Smooth muscle cell of the brain vasculature (primary cell): ENCODE data around the gene TPD52L1.

Experiments
- DNase-seq: peaks from one replicate; pipeline ENCODE4 v3.0.0-alpha.2; 2012; ENCODE audit warnings: low read depth, low spot score

TPD52L1 gene

GRCh38 chr6:125175466-125176048, 22.0 kb downstream of the TPD52L1 start:
- no peak for DNase-seq

DNA sequence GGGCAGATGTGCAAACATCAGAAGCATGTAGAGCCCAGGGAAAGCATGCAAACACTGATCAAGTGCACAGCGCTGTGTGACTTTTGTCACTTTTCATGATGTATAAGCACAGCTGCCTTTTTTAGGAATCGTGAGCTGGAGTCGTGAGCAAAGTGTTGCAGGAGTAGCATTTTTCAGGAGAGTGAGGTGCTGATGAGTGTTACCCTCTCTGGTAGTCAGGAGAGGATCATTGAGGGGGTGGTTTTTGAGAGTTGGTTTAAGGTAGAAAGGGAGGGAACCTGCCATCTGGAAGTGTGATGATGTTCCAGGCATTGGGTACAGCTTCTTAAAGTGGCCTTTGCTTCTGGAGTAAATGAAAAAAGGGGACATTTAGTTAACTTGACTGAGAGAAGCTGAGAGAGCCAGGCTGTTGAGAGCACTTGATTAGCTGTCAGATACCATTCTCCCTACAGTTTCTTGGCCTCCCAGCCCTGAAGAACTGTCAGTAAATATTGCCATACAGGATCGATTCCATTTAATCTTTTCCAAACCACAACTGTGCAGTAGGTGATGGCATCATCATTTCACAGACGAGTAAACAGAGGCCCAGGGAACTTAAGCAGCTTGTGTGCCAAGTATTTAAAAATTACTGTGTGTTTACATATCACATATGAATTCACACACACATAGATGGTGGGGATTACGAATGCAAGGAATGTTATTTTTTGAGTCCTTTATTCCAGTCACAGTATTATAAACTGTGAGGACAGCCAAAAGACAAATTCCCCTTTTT, 28.9 kb downstream of the TPD52L1 start:
- no peak for DNase-seq

DNA sequence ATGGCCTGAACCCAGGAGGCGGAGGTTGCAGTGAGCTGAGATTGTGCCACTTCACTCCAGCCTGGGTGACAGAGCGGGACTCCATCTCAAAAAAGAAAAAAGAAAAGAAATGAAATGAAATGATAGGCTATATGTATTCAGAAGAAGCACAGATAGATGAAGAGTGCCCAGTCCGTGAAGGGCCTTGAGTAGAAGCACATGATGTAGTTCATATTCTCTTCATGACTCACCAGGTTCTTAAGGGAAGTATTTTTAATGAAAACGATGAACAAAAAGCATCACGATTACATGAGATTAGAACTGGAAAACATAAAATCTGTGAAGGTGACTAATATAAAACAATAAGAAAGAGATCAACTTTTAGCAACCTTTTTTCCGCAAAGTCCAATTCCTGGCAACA, 29.8 kb downstream of the TPD52L1 start:
- no peak for DNase-seq

GRCh38 chr6:125188037-125188436, 34.5 kb downstream of the TPD52L1 start:
- no peak for DNase-seq

- no peak for DNase-seq
These were observed 35.1 kb downstream of the TPD52L1 start for GRCh38 chr6:125188594-125189203.

- DNase-seq, result no peak
These were observed 35.9 kb downstream of the TPD52L1 start for GRCh38 chr6:125189494-125189893.

DNA sequence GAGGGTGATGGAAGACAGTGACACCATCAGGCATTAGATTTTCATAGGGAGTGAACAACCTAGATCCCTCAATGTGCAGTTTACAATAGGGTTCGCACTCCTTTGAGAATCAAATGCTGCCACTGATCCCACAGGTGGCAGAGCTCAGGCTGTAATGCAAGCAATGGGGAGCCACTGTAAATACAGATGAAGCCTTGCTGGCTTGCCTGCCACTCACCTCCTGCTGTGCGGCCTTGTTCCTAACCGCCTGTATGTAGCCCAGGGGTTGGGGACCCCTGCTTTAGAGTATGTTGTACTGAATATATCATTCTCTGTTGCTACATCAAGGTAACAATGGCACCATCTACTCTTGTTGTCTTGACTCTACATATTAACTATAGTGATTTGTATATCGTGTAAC, 37.1 kb downstream of the TPD52L1 start:
- no peak for DNase-seq

- DNase-seq, result peak; percentile 70
These were observed 38.5 kb downstream of the TPD52L1 start for GRCh38 chr6:125191916-125192609.

- no peak for DNase-seq
These were observed 39.0 kb downstream of the TPD52L1 start for GRCh38 chr6:125192610-125192930.

- DNase-seq, result no peak
These were observed 39.6 kb downstream of the TPD52L1 start for GRCh38 chr6:125193208-125193607.

DNA sequence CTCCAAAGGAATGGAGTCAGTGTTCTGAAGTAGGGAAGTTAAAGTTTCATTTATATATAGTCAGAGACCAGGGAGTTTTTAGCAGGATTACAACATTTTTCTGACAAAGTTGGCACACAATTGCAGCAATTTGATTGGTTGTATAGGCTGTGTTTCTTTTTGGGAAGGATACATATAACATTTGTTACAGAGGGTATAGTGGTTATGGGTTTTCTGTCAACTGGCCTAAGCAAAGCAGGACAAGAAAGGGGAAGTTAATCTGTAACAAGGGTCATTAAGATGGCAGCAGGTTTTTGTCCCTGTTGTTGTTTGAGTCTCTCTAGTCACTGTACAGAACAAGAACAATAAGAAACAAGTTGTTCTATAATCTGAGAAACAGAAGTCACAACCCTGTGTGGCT, 41.4 kb downstream of the TPD52L1 start:
- DNase-seq, result no peak

DNA sequence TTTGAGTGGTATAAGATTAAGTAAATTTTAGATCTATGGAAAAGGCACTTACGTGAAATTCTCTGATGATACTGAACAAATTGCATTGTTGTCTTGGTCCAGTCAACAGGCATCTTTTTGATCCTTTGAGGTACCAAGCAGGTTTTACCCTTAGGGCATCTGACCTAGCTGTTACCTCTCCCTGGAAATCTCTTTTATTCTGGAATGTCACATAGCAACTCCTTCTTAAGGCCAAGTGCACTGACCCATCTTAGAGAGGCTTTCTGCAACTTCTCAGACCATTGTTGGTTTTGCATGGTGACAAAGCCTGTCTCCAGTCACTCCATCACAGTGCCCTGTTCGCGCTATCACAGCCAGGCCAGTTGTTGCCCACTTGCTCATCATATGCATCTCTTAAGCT, 42.0 kb downstream of the TPD52L1 start:
- no peak for DNase-seq

DNA sequence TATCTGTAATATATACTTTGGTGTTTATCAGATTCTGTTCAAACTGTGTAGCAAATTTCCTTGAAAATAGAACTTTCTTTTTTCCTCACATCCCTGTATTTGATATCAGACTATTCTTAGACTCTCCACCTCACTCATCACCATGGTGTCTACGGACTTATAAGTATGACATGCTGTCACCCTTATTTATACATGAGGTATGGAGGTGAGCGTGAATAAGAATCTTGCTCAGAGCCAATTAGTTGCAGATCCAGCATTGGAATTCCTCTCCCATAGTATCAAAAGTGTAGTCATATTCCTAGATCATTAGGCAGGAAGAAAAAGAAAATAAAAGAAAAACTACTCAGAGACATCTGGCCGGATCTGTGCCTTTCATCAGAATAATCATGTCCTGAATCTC, 43.0 kb downstream of the TPD52L1 start:
- no peak for DNase-seq

- DNase-seq, result peak; percentile 33
These were observed 44.3 kb downstream of the TPD52L1 start for GRCh38 chr6:125197795-125198269.

DNA sequence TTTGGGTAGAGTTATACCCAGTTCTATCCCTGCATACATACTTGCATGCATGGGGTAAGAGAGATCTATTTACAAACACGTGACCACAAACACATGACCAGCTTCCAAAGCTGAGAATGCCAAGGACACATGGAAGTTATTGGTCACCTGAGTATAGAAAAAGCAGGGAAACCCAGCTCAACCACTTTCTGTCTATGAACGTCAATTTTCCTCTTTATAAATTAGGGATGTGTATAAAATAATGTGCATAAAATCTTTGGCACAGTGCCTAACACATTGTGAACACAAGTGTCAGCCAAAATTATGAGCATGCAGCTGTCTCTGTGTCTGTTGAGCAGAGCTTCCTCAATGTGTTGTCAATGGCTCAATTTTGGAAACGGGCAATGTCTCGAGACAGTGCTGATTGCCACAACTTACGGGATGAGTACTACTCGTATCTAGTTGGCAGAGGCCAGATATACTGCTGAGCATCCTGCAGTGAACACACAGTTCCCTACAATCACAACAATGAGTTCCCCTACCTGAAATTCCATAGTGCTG, 44.9 kb downstream of the TPD52L1 start:
- DNase-seq, result no peak

DNA sequence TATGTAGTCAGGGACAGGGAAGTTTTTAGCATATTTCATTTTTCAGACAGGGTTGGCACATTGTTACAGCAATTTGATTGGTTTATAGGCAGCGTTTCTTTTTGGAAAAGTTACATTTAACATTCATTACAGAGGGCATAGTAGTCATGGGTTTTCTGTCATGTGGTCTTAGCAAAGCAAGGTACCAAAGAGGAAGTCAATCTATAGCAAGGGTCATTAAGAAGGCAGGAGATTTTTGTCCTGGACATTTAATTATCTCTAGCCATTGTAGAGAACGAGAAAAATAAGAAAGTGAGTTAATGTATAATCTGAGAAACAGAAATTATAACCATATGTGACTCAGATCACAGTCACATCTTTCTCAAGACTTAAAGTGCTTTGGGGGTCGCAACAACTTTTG, 47.4 kb downstream of the TPD52L1 start:
- no peak for DNase-seq

DNA sequence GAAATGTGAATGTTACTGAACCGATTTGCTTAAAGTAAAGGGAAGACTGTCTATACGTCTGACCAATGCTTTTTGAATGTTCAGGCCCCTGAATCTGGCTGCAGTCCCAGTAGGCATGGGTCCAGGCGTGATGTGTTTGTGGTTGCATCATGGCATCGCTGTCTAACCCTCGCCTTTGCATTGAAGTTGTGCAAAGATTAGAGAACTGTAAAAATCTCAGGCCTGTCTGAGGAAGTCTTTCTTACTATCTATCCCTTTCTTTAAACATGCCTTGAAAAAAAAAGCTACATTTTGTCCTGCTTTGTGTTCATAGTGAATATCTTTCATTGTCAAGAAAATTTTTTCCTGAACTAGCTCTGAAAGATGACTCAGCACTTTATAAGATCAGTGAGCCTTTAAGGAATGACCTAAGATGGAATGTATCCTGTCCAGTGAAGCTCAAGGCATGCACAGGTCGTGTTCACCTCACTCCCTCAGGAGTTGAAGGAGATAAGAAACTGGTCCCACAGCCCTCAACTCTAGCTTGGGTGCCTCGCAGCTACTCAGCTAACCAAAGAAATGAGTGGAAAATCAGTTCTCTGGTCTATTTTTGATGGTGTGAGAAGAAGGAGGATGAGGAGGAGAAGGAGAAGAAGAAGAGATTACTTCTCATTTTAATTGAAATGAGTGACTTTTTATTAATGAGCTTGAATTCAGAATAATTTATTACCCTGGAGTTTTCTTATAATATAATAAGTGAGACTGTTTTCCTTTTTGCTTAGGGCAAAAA, 48.6 kb downstream of the TPD52L1 start:
- peak; percentile 69 for DNase-seq

DNA sequence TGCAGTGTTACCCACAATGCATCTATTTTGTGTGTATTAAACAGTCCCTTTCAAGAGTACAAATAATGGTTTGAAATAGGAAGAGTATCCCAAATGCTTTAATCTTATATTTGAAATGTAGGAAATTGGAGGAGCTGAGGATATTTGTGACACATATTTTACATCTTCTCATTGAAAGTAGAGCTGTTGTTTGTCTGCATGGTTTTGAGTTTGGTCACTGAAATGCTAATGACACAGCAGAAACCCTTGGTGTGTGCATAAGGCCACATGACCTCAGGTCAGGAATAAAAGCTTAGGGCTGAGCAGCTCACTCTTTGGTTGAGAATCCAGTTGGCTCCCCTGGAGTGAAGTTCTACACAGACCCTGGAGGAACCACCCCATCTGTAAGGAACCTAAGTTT, 49.8 kb downstream of the TPD52L1 start:
- no peak for DNase-seq

GRCh38 chr6:125205931-125206330, 52.4 kb downstream of the TPD52L1 start:
- DNase-seq, result no peak

GRCh38 chr6:125206389-125206788, 52.8 kb downstream of the TPD52L1 start:
- DNase-seq, result no peak

DNA sequence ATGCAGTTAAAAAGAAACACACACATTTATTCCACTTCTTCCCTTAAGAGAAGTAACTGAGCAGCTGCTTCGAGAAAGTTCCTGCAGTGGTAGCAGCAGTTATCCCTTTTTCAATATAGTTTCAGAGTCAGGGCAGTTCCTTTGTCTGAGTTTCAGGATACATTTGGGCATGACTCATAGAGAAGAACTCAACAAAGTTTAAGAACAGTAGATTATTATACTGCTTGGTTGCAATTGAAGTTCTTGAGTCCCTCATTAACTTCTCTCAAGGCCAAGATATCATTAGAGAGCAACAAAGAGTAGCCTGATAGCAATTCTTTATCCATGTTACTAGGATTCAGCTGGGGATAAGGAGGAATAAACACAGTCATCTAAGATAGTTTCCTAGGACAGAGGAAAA, 54.4 kb downstream of the TPD52L1 start:
- no peak for DNase-seq
